Measurements from ENCODE around the gene SORCS1. TPM values are rescaled to one million over a fixed set of nuclear protein-coding genes. Genes with fewer than 3 reads are reported as not detected.

The SORCS1 gene
- total RNA-seq, 4 donors from 2014 or later: 0.26 to 9.4 (median 3.8) TPM

GRCh38 chr10:106830006-106830405 lies 334.5 kb downstream of the SORCS1 start:
- Histone ChIP-seq H3K27me3 (no peaks in the 10 kb centered on the region), H3K36me3 (no peaks in the 10 kb centered on the region), H3K4me3 (no peak overlapping the region), H3K9me3 (no peaks in the 10 kb centered on the region), H3K4me1 (no peaks in the 10 kb centered on the region), H3K27ac (no peak overlapping the region)
- no peak for DNase-seq
- TF ChIP-seq POLR2A (IDR thresholded peaks at IDR 0.05) (no peak), CTCF (IDR thresholded peaks at IDR 0.05) (no peak)
- intact Hi-C loops (cut with DNase I; ENCODE audit: low total_unique reads): no loop called here

- intact Hi-C loops (cut with DNase I; ENCODE audit: low total_unique reads): no loop called here
- no peak for DNase-seq
- Histone ChIP-seq H3K36me3 (no peaks in the 10 kb centered on the region), H3K4me1 (no peaks in the 10 kb centered on the region), H3K9me3 (no peaks in the 10 kb centered on the region), H3K4me3 (no peak overlapping the region), H3K27me3 (no peaks in the 10 kb centered on the region), H3K27ac (no peak overlapping the region)
- TF ChIP-seq CTCF (IDR thresholded peaks at IDR 0.05): no peak
- no peak for TF ChIP-seq POLR2A (IDR thresholded peaks at IDR 0.05)
These were observed 337.8 kb downstream of the SORCS1 start for GRCh38 chr10:106826716-106827115.

GRCh38 chr10:106825576-106826364 lies 338.7 kb downstream of the SORCS1 start:
- no peaks in the 10 kb centered on the region for H3K9me3 ChIP-seq
- intact Hi-C loops (cut with DNase I; ENCODE audit: low total_unique reads): no loop called here
- TF ChIP-seq POLR2A (IDR thresholded peaks at IDR 0.05): no peak
- TF ChIP-seq CTCF (IDR thresholded peaks at IDR 0.05): no peak
- DNase-seq: no peak
- no peaks in the 10 kb centered on the region for H3K36me3 ChIP-seq
- H3K4me1 ChIP-seq: no peaks in the 10 kb centered on the region
- no peak overlapping the region for H3K4me3 ChIP-seq
- H3K27me3 ChIP-seq: no peaks in the 10 kb centered on the region
- peak overlapping the region in 1 of 2 donors; percentile 51 for H3K27ac ChIP-seq

DNA sequence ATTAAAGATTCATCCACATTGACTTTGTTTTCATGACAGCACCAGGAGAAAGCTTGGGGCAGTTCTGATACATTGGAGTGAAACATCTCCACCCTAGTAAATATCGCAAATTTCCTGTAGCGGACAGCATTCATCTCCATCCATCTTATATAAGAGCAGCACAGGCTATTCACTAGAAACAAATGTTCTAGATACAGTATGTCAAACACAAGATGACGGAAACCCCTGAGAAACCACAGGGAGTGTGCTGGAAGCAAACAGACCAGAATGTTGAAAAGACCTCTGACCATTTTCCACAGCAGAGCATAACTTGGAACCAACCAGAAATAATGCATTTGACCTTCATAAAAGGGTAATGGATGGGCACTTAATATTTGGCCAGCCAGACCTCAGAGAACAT lies 343.9 kb downstream of the SORCS1 start:
- intact Hi-C loops (cut with DNase I; ENCODE audit: low total_unique reads): no loop called here

More for the DNA sequence above, 343.9 kb downstream of the SORCS1 start:
- DNase-seq: no peak
- TF ChIP-seq CTCF (IDR thresholded peaks at IDR 0.05) (no peak), POLR2A (IDR thresholded peaks at IDR 0.05) (no peak)
- Histone ChIP-seq H3K27ac (no peak overlapping the region), H3K36me3 (no peaks in the 10 kb centered on the region), H3K4me3 (no peak overlapping the region), H3K27me3 (peaks cover 0 to 5% of the 10 kb centered on the region in 2 donors), H3K9me3 (no peaks in the 10 kb centered on the region), H3K4me1 (no peaks in the 10 kb centered on the region)
